Keratinocyte (primary cell): ENCODE data around the gene EDC3. TPM values are rescaled to one million over a fixed set of nuclear protein-coding genes. Genes with fewer than 3 reads are reported as not detected.

Experiments used
- DNase-seq: peaks from one replicate; pipeline ENCODE4 v3.0.0-alpha.2; 2011; ENCODE audit warnings: low read depth, missing footprints, low spot score
- FAIRE-seq: peaks from 2 replicates; lab custom pipeline; 2011; peaks lifted over from hg19 to GRCh38; lab: Jason Lieb, UNC
- H2AFZ ChIP-seq: 2 replicates; pipeline ENCODE4 v1.6.0; 2012; ENCODE audit warnings: low read length, control low read depth, inconsistent platforms; ENCODE audit not compliant: control insufficient read depth
- H3K27ac ChIP-seq: 2 replicates; pipeline ENCODE4 v1.5.1; 2011; ENCODE audit warnings: low read length; ENCODE audit not compliant: control insufficient read depth, insufficient read depth
- H3K27me3 ChIP-seq: 3 replicates; pipeline ENCODE4 v1.6.0; 2011; ENCODE audit warnings: low read length; ENCODE audit not compliant: control insufficient read depth, insufficient read depth; ENCODE audit errors: extremely low read depth
- H3K36me3 ChIP-seq, 2 experiments: 2 replicates in 1 of 2; 3 replicates in 1 of 2; pipeline ENCODE4 v1.5.1; 2011; ENCODE audit warnings: low read length in 2 of 2, mild to moderate bottlenecking in 1 of 2; ENCODE audit not compliant: control insufficient read depth in 2 of 2, insufficient read depth in 2 of 2; ENCODE audit errors: extremely low read depth in 1 of 2
- H3K4me1 ChIP-seq: 3 replicates; pipeline ENCODE4 v1.5.1; 2011; ENCODE audit warnings: low read length; ENCODE audit not compliant: control insufficient read depth, insufficient read depth; ENCODE audit errors: extremely low read depth
- H3K4me2 ChIP-seq: 3 replicates; pipeline ENCODE4 v1.6.0; 2011; ENCODE audit warnings: low read depth, low read length; ENCODE audit not compliant: control insufficient read depth, insufficient read depth; ENCODE audit errors: extremely low read depth
- H3K4me3 ChIP-seq, 3 experiments: fragments of 200-600 bp in 1 of 3; sonication (generic) in 1 of 3; 2 replicates in 2 of 3; 3 replicates in 1 of 3; pipeline ENCODE4 v1.5.1; 2011 to 2016; ENCODE audit warnings: low read length in 3 of 3, mild to moderate bottlenecking in 3 of 3, control low read depth in 2 of 3, inconsistent platforms in 1 of 3, low read depth in 1 of 3, mixed read lengths in 1 of 3, mixed run types in 1 of 3, moderate library complexity in 1 of 3; ENCODE audit not compliant: control insufficient read depth in 2 of 3, insufficient read depth in 2 of 3; ENCODE audit errors: extremely low read depth in 1 of 3
- H3K79me2 ChIP-seq: 2 replicates; pipeline ENCODE4 v1.6.0; 2012; ENCODE audit warnings: low read length; ENCODE audit not compliant: control insufficient read depth, insufficient read depth
- H3K9ac ChIP-seq: 3 replicates; pipeline ENCODE4 v1.6.0; 2011; ENCODE audit warnings: low read length; ENCODE audit not compliant: control insufficient read depth, insufficient read depth; ENCODE audit errors: extremely low read depth
- H3K9me1 ChIP-seq: 3 replicates; pipeline ENCODE4 v1.6.0; 2011; ENCODE audit warnings: low read length; ENCODE audit not compliant: control insufficient read depth, insufficient read depth; ENCODE audit errors: extremely low read depth
- H3K9me3 ChIP-seq: 2 replicates; pipeline ENCODE4 v1.5.1; 2012; ENCODE audit warnings: low read depth, low read length; ENCODE audit not compliant: control insufficient read depth
- H4K20me1 ChIP-seq: 3 replicates; pipeline ENCODE4 v1.6.0; 2011; ENCODE audit warnings: low read length; ENCODE audit not compliant: control insufficient read depth, insufficient read depth; ENCODE audit errors: extremely low read depth
- CTCF ChIP-seq, 3 experiments: IDR thresholded peaks in 1 of 3; conservative IDR thresholded peaks in 1 of 3; optimal IDR thresholded peaks in 1 of 3; 2 replicates in 2 of 3; 3 replicates in 1 of 3; pipeline versions ENCODE3 to v1.5.1; 2011; ENCODE audit warnings: low read length in 3 of 3, mild to moderate bottlenecking in 3 of 3, moderate library complexity in 2 of 3, control low read depth in 1 of 3, inconsistent platforms in 1 of 3; ENCODE audit not compliant: insufficient read depth in 2 of 3; ENCODE audit errors: extremely low read depth in 1 of 3
- EZH2 ChIP-seq: IDR thresholded peaks from one replicate; pipeline ENCODE4 v1.6.1; 2012; ENCODE audit warnings: inconsistent platforms, mild to moderate bottlenecking, low read length, moderate library complexity
- dilution Hi-C: fragments of 300-500 bp; cut with MboI; formaldehyde crosslinking; loops from one replicate; pipeline ENCODE4 v1.7.0; 2020; ENCODE audit warnings: low sequenced_read_pairs; ENCODE audit not compliant: extremely low pct_ligation_motif_present
- polyA plus RNA-seq, 5 experiments: library from polyadenylated mRNA; depleted of rRNA in 3 of 5; stranded (reverse) in 3 of 5; stranded (forward) in 1 of 5; unstranded in 1 of 5; fragments of >200 nt; gene quantifications; 1 replicate in 1 of 5; 2 replicates in 3 of 5; 3 replicates in 1 of 5; pipeline versions ENCODE4 v1.2.1 to v1.2.3, GENCODE V29; 2011 to 2012; ENCODE audit warnings: missing spikeins in 2 of 5, low read depth in 1 of 5, low replicate concordance in 1 of 5

Gene EDC3
- polyA plus RNA-seq, 1 donor (not counting 4 experiments of a cell fraction or from before 2014, with no cell fraction given) = 33.6 TPM

DNA sequence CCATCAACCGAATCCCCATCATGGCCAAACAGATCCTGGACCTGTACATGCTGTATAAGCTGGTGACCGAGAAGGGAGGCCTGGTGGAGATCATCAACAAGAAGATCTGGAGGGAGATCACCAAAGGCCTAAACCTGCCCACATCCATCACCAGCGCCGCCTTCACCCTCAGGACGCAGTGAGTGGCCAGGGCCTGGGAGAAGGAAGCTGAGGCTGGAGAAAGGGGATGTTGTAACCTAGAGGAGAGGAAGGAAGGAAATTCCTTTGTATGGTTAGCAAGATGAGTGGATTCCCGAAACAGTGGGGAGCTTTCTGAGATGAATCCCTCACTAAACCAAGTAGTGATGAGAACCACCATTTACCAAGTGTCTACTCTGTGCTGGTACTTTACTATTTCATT lies 106.0 kb downstream of the EDC3 start:
- Histone ChIP-seq H3K4me2 (no peak overlapping the region), H3K36me3 (peaks cover 19 to 21% of the 10 kb centered on the region in 2 experiments), H3K9ac (no peak overlapping the region), H3K9me1 (no peaks in the 10 kb centered on the region), H3K4me3 (no peak overlapping the region), H2AFZ (no peak overlapping the region), H3K79me2 (no peaks in the 10 kb centered on the region), H3K27me3 (no peaks in the 10 kb centered on the region), H3K9me3 (no peaks in the 10 kb centered on the region), H4K20me1 (no peaks in the 10 kb centered on the region), H3K4me1 (peaks cover 16% of the 10 kb centered on the region), H3K27ac (peak overlapping the region; percentile 77)
- dilution Hi-C loops = no loop called here
- FAIRE-seq = peak; percentile 64
- no peak for DNase-seq
- TF ChIP-seq CTCF (optimal IDR thresholded peaks at IDR 0.05 in 1 of 3, IDR thresholded peaks at IDR 0.05 in 1 of 3, conservative IDR thresholded peaks at IDR 0.05 in 1 of 3; ENCODE audit: extremely low read depth in 1 of 3, insufficient read depth in 2 of 3, low read length in 3 of 3) = no peak
- TF ChIP-seq EZH2 = no peak

GRCh38 chr15:74585857-74586256 lies 110.0 kb downstream of the EDC3 start:
- FAIRE-seq (no peak), DNase-seq (no peak)
- peaks cover 22% of the 10 kb centered on the region for H3K4me1 ChIP-seq
- no peaks in the 10 kb centered on the region for H3K79me2 ChIP-seq
- dilution Hi-C loops = no loop called here
- H3K9me3 ChIP-seq = no peaks in the 10 kb centered on the region
- no peaks in the 10 kb centered on the region for H4K20me1 ChIP-seq
- no peaks in the 10 kb centered on the region for H3K27me3 ChIP-seq
- no peak overlapping the region for H3K4me2 ChIP-seq
- no peak overlapping the region for H2AFZ ChIP-seq
- no peak overlapping the region for H3K9ac ChIP-seq
- no peak overlapping the region for H3K4me3 ChIP-seq
- H3K27ac ChIP-seq = no peak overlapping the region
- TF ChIP-seq CTCF (optimal IDR thresholded peaks at IDR 0.05 in 1 of 3, IDR thresholded peaks at IDR 0.05 in 1 of 3, conservative IDR thresholded peaks at IDR 0.05 in 1 of 3; ENCODE audit: extremely low read depth in 1 of 3, insufficient read depth in 2 of 3, low read length in 3 of 3) (no peak), EZH2 (no peak)
- H3K9me1 ChIP-seq = no peaks in the 10 kb centered on the region
- H3K36me3 ChIP-seq = peaks cover 7 to 12% of the 10 kb centered on the region in 2 experiments
